ENCODE results near the gene STPG2. TPM values are rescaled to one million over a fixed set of nuclear protein-coding genes. Genes with fewer than 3 reads are reported as not detected.

Gene STPG2
- total RNA-seq, 2 donors from 2014 or later = 0.37 to 0.71 TPM

GRCh38 chr4:98150092-98150761 lies 7.0 kb upstream of the STPG2 start:
- Histone ChIP-seq H3K9me3 (no peaks in the 10 kb centered on the region), H3K4me3 (no peak overlapping the region), H3K27me3 (no peaks in the 10 kb centered on the region), H3K4me1 (no peaks in the 10 kb centered on the region), H3K36me3 (no peaks in the 10 kb centered on the region), H3K27ac (no peak overlapping the region)
- DNase-seq (ENCODE audit: low spot score) = no peak
- TF ChIP-seq, protein P1, sequence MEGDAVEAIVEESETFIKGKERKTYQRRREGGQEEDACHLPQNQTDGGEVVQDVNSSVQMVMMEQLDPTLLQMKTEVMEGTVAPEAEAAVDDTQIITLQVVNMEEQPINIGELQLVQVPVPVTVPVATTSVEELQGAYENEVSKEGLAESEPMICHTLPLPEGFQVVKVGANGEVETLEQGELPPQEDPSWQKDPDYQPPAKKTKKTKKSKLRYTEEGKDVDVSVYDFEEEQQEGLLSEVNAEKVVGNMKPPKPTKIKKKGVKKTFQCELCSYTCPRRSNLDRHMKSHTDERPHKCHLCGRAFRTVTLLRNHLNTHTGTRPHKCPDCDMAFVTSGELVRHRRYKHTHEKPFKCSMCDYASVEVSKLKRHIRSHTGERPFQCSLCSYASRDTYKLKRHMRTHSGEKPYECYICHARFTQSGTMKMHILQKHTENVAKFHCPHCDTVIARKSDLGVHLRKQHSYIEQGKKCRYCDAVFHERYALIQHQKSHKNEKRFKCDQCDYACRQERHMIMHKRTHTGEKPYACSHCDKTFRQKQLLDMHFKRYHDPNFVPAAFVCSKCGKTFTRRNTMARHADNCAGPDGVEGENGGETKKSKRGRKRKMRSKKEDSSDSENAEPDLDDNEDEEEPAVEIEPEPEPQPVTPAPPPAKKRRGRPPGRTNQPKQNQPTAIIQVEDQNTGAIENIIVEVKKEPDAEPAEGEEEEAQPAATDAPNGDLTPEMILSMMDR (IDR thresholded peaks at IDR 0.05) = peak in 1 of 2 donors; percentile 35

DNA sequence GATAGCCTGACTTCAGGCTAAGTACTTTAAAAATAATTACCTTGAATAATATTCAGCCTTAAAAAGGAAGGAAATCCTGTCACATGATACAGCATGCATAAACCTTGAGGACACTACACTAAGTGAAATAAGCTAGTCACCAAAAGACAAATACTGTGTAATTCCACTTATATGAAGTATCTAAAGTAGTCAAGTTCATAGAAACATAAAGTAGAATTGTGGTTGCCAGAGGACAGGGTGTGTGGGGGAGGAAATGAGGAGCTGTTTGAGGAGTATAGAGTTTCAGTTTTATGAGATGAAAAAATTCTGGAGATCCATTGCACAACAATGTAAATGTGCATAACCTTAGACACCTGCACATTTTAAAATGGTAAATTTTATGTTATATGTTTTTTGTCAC lies 5.6 kb upstream of the STPG2 start:
- Histone ChIP-seq H3K9me3 (no peaks in the 10 kb centered on the region), H3K36me3 (no peaks in the 10 kb centered on the region), H3K27me3 (no peaks in the 10 kb centered on the region), H3K4me1 (no peaks in the 10 kb centered on the region), H3K27ac (no peak overlapping the region), H3K4me3 (no peak overlapping the region)
- DNase-seq (ENCODE audit: low spot score) = no peak
- TF ChIP-seq, protein P1 (IDR thresholded peaks at IDR 0.05) = no peak

- no peaks in the 10 kb centered on the region for H3K27me3 ChIP-seq
- TF ChIP-seq, protein P1 (IDR thresholded peaks at IDR 0.05) = no peak
These were observed 17.1 kb downstream of the STPG2 start for GRCh38 chr4:98126141-98126540.

DNA sequence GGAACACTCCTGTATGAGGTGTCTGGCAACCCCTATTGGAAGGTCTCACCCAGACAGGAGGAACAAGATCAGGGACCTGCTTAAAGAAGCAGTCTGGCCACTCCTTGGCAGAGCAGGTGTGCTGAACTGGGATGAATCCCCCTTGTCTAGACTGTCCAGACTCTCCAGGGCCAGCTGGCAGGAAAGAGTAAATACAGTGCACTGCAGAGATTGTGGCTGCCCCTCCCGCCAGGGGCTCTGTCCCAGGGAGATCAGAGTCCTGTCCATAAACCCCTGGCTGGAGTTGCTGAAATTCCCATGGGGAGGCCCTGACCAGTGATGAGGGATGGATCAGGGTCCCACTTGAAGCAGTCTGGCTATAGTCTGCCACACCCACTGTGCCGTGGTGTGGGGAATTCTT lies 17.7 kb downstream of the STPG2 start:
- H3K4me3 ChIP-seq = no peak overlapping the region
- TF ChIP-seq, protein P1 (IDR thresholded peaks at IDR 0.05) = no peak
- H3K9me3 ChIP-seq = peaks cover 0 to 11% of the 10 kb centered on the region in 2 donors

More at GRCh38 chr4:98126141-98126540, 17.1 kb downstream of the STPG2 start:
- DNase-seq (ENCODE audit: low spot score) = no peak
- no peaks in the 10 kb centered on the region for H3K4me1 ChIP-seq
- H3K4me3 ChIP-seq = no peak overlapping the region
- H3K36me3 ChIP-seq = no peaks in the 10 kb centered on the region
- peaks cover 0 to 11% of the 10 kb centered on the region in 2 donors for H3K9me3 ChIP-seq
- H3K27ac ChIP-seq = no peak overlapping the region

GRCh38 chr4:98117363-98117762 lies 25.9 kb downstream of the STPG2 start:
- Histone ChIP-seq H3K4me3 (no peak overlapping the region), H3K4me1 (no peaks in the 10 kb centered on the region), H3K27ac (no peak overlapping the region), H3K27me3 (no peaks in the 10 kb centered on the region), H3K9me3 (peaks cover 0 to 15% of the 10 kb centered on the region in 2 donors), H3K36me3 (no peaks in the 10 kb centered on the region)
- no peak for DNase-seq (ENCODE audit: low spot score)
- TF ChIP-seq, protein P1 (IDR thresholded peaks at IDR 0.05) = no peak

More for the DNA sequence above, 17.7 kb downstream of the STPG2 start:
- no peak for DNase-seq (ENCODE audit: low spot score)
- no peaks in the 10 kb centered on the region for H3K36me3 ChIP-seq
- no peak overlapping the region for H3K27ac ChIP-seq
- H3K27me3 ChIP-seq = no peaks in the 10 kb centered on the region
- no peaks in the 10 kb centered on the region for H3K4me1 ChIP-seq

DNA sequence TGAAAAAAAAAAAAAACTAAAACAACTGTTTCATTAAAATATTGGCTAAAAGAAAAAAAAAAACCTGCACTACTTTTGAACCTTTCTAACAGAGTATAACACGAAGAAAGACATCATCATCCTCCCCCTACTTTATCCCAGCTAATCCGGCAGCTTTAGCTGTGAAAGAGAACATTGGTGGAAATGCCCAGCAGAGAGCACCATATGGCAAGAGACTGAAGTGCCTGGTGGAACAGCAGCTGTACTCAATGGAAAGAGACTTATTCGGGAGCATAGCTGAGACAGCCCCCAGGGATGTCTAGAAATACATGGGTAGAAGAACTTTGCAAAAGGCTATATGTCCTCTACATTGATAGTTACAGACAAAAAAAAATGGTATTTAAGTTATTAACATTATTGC lies 30.3 kb downstream of the STPG2 start:
- no peak overlapping the region for H3K4me3 ChIP-seq
- no peak overlapping the region for H3K27ac ChIP-seq
- H3K36me3 ChIP-seq = no peaks in the 10 kb centered on the region
- TF ChIP-seq, protein P1 (IDR thresholded peaks at IDR 0.05) = peak in 1 of 2 donors; percentile 47
- DNase-seq (ENCODE audit: low spot score) = no peak
- H3K27me3 ChIP-seq = no peaks in the 10 kb centered on the region
- peaks cover 0 to 9% of the 10 kb centered on the region in 2 donors for H3K9me3 ChIP-seq
- H3K4me1 ChIP-seq = no peaks in the 10 kb centered on the region
